ENCODE results near the gene ONECUT2. TPM values are rescaled to one million over a fixed set of nuclear protein-coding genes. Genes with fewer than 3 reads are reported as not detected.

The ONECUT2 gene
- total and polyA plus RNA-seq, 9 of the 15 experiments (the other 6 are each of a cell fraction or from before 2014, with no cell fraction given): 0.27 to 2.5 (median 0.83) TPM

DNA sequence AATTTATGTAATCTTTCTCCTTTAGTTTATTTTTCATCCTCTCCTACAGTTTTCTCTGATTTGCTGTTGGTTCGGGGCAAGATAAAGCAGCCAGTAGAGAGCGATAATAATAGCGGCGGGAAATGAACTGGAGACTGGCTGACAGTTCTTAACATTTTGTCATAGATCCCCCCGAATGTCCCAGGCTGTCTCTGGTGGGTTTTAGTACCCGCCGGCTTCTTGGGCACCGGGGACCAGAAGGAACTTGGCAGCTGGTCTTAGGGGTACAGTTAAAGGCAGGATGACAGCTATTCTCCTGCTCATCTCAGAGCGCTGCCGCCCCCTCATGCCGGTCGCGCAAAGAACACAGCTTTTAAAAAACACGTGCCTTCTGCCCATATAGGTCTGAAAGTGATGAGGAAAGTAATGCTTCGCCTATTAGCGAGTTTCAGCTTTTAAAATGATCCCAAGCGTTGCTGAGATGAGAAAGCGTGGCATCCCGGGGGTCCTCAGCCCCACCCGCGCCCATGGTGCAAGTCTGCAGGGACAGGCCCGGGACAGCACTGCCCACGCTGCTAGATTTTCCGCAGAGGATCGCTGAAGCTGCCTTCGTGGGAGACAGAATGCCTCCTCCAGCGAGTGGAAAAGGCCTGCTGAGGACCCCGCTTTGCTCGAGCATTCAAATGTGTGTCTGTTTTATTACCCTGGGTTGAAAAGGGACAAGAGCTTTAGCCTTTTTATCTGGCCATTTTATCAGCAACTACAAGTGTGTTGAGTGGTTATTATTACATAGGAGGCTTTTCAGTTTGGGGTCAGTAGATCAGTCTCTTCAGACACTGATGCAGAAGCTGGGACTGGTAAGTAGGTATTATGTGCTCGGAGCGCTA lies 3.8 kb downstream of the ONECUT2 start:
- POLR2A ChIA-PET: no interaction called here

More for the DNA sequence above, 3.8 kb downstream of the ONECUT2 start:
- no TSS peak for BruUV-seq (replicated peaks)
- no peak for ATAC-seq
- DNase-seq (ENCODE audit: extremely low read depth in 1 of 4, low spot score in 3 of 4): no peak
- 88% methylated on average over 25 of the region's 31 CpGs for WGBS (ENCODE audit: insufficient coverage, low coverage, missing lambda C conversion rate)
- H3K4me3 ChIP-seq: no peak overlapping the region
- no peaks in the 10 kb centered on the region for H3K9me1 ChIP-seq (ENCODE audit: control insufficient read depth, insufficient read depth, low read length)
- intact Hi-C loops (cut with micrococcal nuclease): no loop called here
- no peaks in the 10 kb centered on the region for H3K36me3 ChIP-seq (ENCODE audit: control insufficient read depth, insufficient read depth, low read length)
- no peak overlapping the region for H3K4me2 ChIP-seq (ENCODE audit: insufficient read depth, low read length)
- H3K27ac ChIP-seq (ENCODE audit: extremely low read depth, low read depth, low read length): no peak overlapping the region
- in situ Hi-C loops (cut with MboI): no loop called here
- H3K9me3 ChIP-seq (replicated peaks; ENCODE audit: control insufficient read depth, insufficient read depth, low read depth, low read length): no peaks in the 10 kb centered on the region
- H3K27me3 ChIP-seq (ENCODE audit: control insufficient read depth in 2 of 2, insufficient read depth in 2 of 2, low read length in 2 of 2): peaks cover 0 to 6% of the 10 kb centered on the region in 2 experiments; a peak in 1 of 5 replicates
- CTCF ChIA-PET (ENCODE audit: low intra/inter-chr PET ratio): no interaction called here
- H3K4me1 ChIP-seq (replicated peaks in 1 of 2; ENCODE audit: control insufficient read depth in 2 of 2, insufficient read depth in 2 of 2, low read length in 2 of 2): peaks cover 4 to 33% of the 10 kb centered on the region in 2 experiments; a peak in 4 of 5 replicates
- no peak overlapping the region for H2AFZ ChIP-seq (ENCODE audit: low read depth, low read length)
- H3K9ac ChIP-seq (ENCODE audit: insufficient read depth in 1 of 2, low read depth in 2 of 2, low read length in 2 of 2): no peak overlapping the region
- FAIRE-seq: no peak
- TF ChIP-seq XRCC3 (IDR thresholded peaks at IDR 0.05): no peak
- TF ChIP-seq BRD4 (IDR thresholded peaks at IDR 0.05): no peak
- no peak for TF ChIP-seq SAFB (IDR thresholded peaks at IDR 0.05; ENCODE audit: borderline replicate concordance, low read depth, low read length)
- TF ChIP-seq, protein P1, sequence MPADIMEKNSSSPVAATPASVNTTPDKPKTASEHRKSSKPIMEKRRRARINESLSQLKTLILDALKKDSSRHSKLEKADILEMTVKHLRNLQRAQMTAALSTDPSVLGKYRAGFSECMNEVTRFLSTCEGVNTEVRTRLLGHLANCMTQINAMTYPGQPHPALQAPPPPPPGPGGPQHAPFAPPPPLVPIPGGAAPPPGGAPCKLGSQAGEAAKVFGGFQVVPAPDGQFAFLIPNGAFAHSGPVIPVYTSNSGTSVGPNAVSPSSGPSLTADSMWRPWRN (IDR thresholded peaks at IDR 0.05; ENCODE audit: low read depth): no peak
- TF ChIP-seq DNMT1 (IDR thresholded peaks at IDR 0.05): no peak
- TF ChIP-seq RFX5 (IDR thresholded peaks at IDR 0.05; ENCODE audit: low read depth, low read length): no peak
- TF ChIP-seq ZNF175 (CRISPR knock-in tag; IDR thresholded peaks at IDR 0.05; ENCODE audit: low read depth): no peak
- TF ChIP-seq ZKSCAN8 (CRISPR knock-in tag; IDR thresholded peaks at IDR 0.05): no peak
- TF ChIP-seq OTX1 (CRISPR knock-in tag; IDR thresholded peaks at IDR 0.05): no peak
- H4K20me1 ChIP-seq (replicated peaks; ENCODE audit: control insufficient read depth, insufficient read depth, low read length): no peaks in the 10 kb centered on the region
- no peaks in the 10 kb centered on the region for H3K79me2 ChIP-seq (ENCODE audit: control insufficient read depth, insufficient read depth, low read length)
